Caco-2 (cell line): ENCODE measurements around the gene ANXA3. TPM values are rescaled to one million over a fixed set of nuclear protein-coding genes. Genes with fewer than 3 reads are reported as not detected.

Experiments used
- BruUV-seq: library from RNA; stranded (reverse); fragments of 400-500 nt; replicated peaks from 2 replicates; lab custom pipeline; 2021; lab: Mats Ljungman, UMichigan
- CTCF ChIA-PET: fragments of 300-600 bp; sonication (Branson Sonifier 250); formaldehyde crosslinking; loops from one replicate; lab custom pipeline; 2022; ENCODE audit warnings: antibody characterized with exemption; lab: Charles Lee
- POLR2A ChIA-PET: fragments of 300-600 bp; sonication (Branson Sonifier 250); formaldehyde crosslinking; loops from one replicate; lab custom pipeline; 2022; ENCODE audit warnings: antibody characterized with exemption; lab: Charles Lee
- DNase-seq, 2 experiments: peaks; one replicate each; pipeline versions ENCODE4 v3.0.0 to v3.0.0-alpha.2; 2020 to 2022
- H3K27me3 ChIP-seq: replicated peaks from 2 replicates; pipeline ENCODE4 v1.6.0; 2011; ENCODE audit warnings: low read length; ENCODE audit not compliant: control insufficient read depth, insufficient read depth
- H3K36me3 ChIP-seq: 2 replicates; pipeline ENCODE4 v1.5.1; 2011; ENCODE audit warnings: low read length; ENCODE audit not compliant: control insufficient read depth, insufficient read depth
- H3K4me1 ChIP-seq: fragments of 250-450 bp; sonication (Bioruptor Pico); 2 replicates; pipeline ENCODE4 v1.5.1; 2020; ENCODE audit warnings: mild to moderate bottlenecking
- H3K4me3 ChIP-seq: 2 replicates; pipeline ENCODE4 v1.5.1; 2011; ENCODE audit warnings: low read depth, mild to moderate bottlenecking, control low read depth, low read length
- H3K9me3 ChIP-seq: fragments of 250-450 bp; sonication (Bioruptor Pico); 2 replicates; pipeline ENCODE4 v1.5.1; 2020; ENCODE audit warnings: mild to moderate bottlenecking, moderate library complexity
- H3K27ac Mint-ChIP-seq: one replicate; pipeline ENCODE4 v1.8.0; 2022; ENCODE audit warnings: mixed read lengths; ENCODE audit not compliant: unreplicated experiment
- H3K27me3 Mint-ChIP-seq: one replicate; pipeline ENCODE4 v1.8.0; 2022; ENCODE audit warnings: mixed read lengths; ENCODE audit not compliant: insufficient read depth, unreplicated experiment
- H3K36me3 Mint-ChIP-seq: one replicate; pipeline ENCODE4 v1.8.0; 2022; ENCODE audit warnings: mild to moderate bottlenecking, mixed read lengths; ENCODE audit not compliant: insufficient read depth, unreplicated experiment
- H3K4me1 Mint-ChIP-seq: one replicate; pipeline ENCODE4 v1.8.0; 2022; ENCODE audit warnings: low read depth, mixed read lengths; ENCODE audit not compliant: unreplicated experiment
- H3K4me3 Mint-ChIP-seq: one replicate; pipeline ENCODE4 v1.8.0; 2022; ENCODE audit warnings: mild to moderate bottlenecking, moderate library complexity, mixed read lengths; ENCODE audit not compliant: unreplicated experiment
- H3K9me3 Mint-ChIP-seq: one replicate; pipeline ENCODE4 v1.8.0; 2022; ENCODE audit warnings: mixed read lengths; ENCODE audit not compliant: unreplicated experiment
- CTCF ChIP-seq, 2 experiments: fragments of 200-600 bp in 1 of 2; IDR thresholded peaks; 1 replicate in 1 of 2; 2 replicates in 1 of 2; pipeline versions ENCODE4 v1.5.1 to v1.8.0; 2011 to 2022; ENCODE audit warnings: antibody characterized with exemption in 1 of 2, control low read depth in 1 of 2, inconsistent platforms in 1 of 2, low read depth in 1 of 2, low read length in 1 of 2, mild to moderate bottlenecking in 1 of 2, moderate library complexity in 1 of 2; ENCODE audit not compliant: insufficient read depth in 1 of 2, severe bottlenecking in 1 of 2, unreplicated experiment in 1 of 2
- intact Hi-C: fragments of 100-400 bp; cut with micrococcal nuclease; formaldehyde crosslinking; loops from one replicate; pipeline ENCODE4 v1.10.0; 2022; ENCODE audit not compliant: unreplicated experiment
- total RNA-seq: library from RNA; stranded (reverse); gene quantifications from 2 replicates; pipeline ENCODE4 v1.2.3, GENCODE V29; 2022

Gene ANXA3
- total RNA-seq, 1 experiment from 2014 or later, result 361 TPM

DNA sequence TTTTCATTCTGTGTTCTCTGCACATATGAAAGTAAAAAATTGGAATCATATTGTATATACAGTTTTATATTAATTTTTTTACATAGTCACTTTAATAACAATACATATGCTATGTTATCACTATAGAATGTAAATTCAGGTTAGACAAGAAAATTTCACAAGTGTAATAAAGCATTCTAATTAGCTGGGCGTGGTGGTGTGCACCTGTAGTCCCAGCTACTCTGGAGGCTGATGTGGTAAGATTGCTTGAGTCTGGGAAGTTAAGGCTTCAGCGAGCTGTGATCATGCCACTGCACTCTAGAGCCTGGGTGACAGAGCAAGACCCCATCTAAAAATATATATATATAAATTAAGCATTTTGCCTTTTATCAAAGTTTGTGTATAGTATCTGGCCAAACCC is 95.7 kb downstream of the ANXA3 start:
- H3K4me1 ChIP-seq, result peaks cover 7% of the 10 kb centered on the region
- ChIA-PET POLR2A (no interaction called here), CTCF (no interaction called here)
- no peaks in the 10 kb centered on the region for H3K36me3 ChIP-seq
- no peaks in the 10 kb centered on the region for H3K27me3 ChIP-seq
- H3K4me3 ChIP-seq, result no peak overlapping the region
- Mint-ChIP-seq H3K27me3 (no peaks in the 10 kb centered on the region), H3K4me3 (no peak overlapping the region), H3K9me3 (no peaks in the 10 kb centered on the region), H3K4me1 (peaks cover 28% of the 10 kb centered on the region), H3K36me3 (no peaks in the 10 kb centered on the region), H3K27ac (no peak overlapping the region)
- no peak for TF ChIP-seq CTCF (IDR thresholded peaks at IDR 0.05; ENCODE audit: insufficient read depth in 1 of 2, low read depth in 1 of 2, low read length in 1 of 2, severe bottlenecking in 1 of 2, unreplicated experiment in 1 of 2)
- intact Hi-C loops, result no loop called here
- BruUV-seq, result no TSS peak
- H3K9me3 ChIP-seq, result no peaks in the 10 kb centered on the region
- DNase-seq, result no peak

DNA sequence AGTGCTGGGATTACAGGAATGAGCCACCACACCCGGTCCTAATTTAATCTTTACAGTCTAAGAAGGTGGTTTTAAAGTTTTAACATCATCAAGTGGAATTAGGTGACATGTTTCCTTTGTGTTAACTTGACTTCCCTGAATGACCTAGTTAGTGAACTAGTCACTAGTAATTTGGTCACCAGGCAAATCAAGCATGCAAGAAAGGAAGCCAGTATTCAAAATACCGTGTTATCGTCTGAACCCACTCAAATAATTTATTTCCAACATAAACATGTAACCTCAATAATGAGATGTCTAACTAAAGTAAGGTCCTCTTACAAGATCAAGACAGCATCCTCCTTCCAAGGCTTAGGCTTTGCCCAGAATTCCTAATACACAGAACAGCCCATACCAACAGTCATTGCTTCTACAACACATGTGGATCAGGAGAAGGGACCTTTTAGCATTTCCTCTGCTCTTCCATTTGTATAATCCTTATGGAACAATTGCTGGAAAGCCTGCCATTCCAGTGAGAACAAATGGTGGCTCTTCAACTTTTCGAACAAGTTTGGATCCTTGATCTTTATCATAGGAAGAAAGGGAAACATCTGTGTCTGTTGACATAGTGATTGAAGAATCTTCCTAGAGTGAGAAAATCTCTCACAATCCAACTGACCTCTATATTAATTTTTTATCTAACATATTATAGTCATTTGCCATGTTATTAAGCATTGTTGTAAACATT is 97.2 kb downstream of the ANXA3 start:
- CTCF ChIA-PET, result no interaction called here
- H3K9me3 Mint-ChIP-seq, result no peaks in the 10 kb centered on the region
- H3K4me3 Mint-ChIP-seq, result no peak overlapping the region
- no peaks in the 10 kb centered on the region for H3K9me3 ChIP-seq
- H3K27me3 ChIP-seq, result no peaks in the 10 kb centered on the region
- H3K4me1 ChIP-seq, result peaks cover 7% of the 10 kb centered on the region
- H3K27me3 Mint-ChIP-seq, result no peaks in the 10 kb centered on the region
- POLR2A ChIA-PET, result no interaction called here
- TF ChIP-seq CTCF (IDR thresholded peaks at IDR 0.05; ENCODE audit: insufficient read depth in 1 of 2, low read depth in 1 of 2, low read length in 1 of 2, severe bottlenecking in 1 of 2, unreplicated experiment in 1 of 2), result no peak
- no peak overlapping the region for H3K4me3 ChIP-seq
- no peaks in the 10 kb centered on the region for H3K36me3 ChIP-seq
- H3K4me1 Mint-ChIP-seq, result peaks cover 27% of the 10 kb centered on the region
- no TSS peak for BruUV-seq
- no peaks in the 10 kb centered on the region for H3K36me3 Mint-ChIP-seq
- no peak for DNase-seq
- H3K27ac Mint-ChIP-seq, result no peak overlapping the region
- intact Hi-C loops, result no loop called here

DNA sequence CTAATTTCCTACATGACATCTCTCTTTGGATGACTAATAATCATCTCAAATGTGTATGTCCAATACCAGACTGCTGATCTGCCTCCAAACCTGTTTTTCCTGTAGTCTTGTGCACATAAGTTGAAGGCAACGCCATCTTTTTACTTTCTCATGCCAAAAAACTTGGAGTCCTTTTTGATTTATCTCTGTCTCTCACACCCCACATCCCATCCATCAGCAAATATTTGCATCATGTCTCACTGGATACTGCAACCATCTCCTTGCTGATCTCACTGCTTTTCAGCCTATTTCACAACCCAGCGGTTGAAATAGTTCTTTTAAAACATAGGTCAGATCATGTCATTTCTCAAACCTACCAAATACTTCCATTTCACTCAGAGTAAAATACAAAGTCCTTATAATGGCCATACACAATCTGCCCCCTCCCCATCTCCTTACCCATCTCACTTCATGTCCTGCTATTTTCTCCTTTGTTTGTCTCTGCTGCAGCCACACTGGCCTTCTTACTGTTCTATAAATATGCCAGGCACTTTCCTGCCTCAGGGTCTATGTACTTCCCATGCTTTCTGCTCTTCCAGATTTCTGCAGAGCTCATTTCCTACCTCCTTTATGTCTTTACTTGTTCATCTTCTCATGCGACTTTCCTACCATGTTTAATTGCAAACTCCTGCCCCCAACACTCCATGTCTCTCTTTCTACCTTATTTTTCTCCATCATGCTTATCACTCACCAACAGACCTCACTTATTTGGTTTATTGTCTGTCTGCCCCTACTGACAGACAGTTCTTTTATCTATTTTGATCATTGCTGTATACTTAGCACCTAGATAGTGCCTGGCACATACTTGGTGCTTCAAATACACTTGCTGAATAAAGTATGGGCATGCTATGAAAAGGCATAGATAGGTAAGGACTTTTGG is 98.8 kb downstream of the ANXA3 start:
- H3K27ac Mint-ChIP-seq, result no peak overlapping the region
- H3K4me1 Mint-ChIP-seq, result peaks cover 20% of the 10 kb centered on the region
- Histone ChIP-seq H3K27me3 (no peaks in the 10 kb centered on the region), H3K4me1 (no peaks in the 10 kb centered on the region), H3K4me3 (no peak overlapping the region), H3K36me3 (no peaks in the 10 kb centered on the region), H3K9me3 (no peaks in the 10 kb centered on the region)
- ChIA-PET CTCF (no interaction called here), POLR2A (no interaction called here)
- H3K4me3 Mint-ChIP-seq, result no peak overlapping the region
- no TSS peak for BruUV-seq
- intact Hi-C loops, result no loop called here
- no peaks in the 10 kb centered on the region for H3K27me3 Mint-ChIP-seq
- H3K36me3 Mint-ChIP-seq, result no peaks in the 10 kb centered on the region
- no peaks in the 10 kb centered on the region for H3K9me3 Mint-ChIP-seq
- DNase-seq, result no peak
- TF ChIP-seq CTCF (IDR thresholded peaks at IDR 0.05; ENCODE audit: insufficient read depth in 1 of 2, low read depth in 1 of 2, low read length in 1 of 2, severe bottlenecking in 1 of 2, unreplicated experiment in 1 of 2), result no peak
